HG03280 (cell line): ENCODE data around the gene C6orf62.
A peak's percentile ranks its signal among the peaks of the same experiment; 100 is the strongest.
"Not testable (repeated sequence)": the region's sequence is repeated elsewhere in the genome, so short reads cannot be mapped to it uniquely, and the experiment has no call there.

Experiments
- ATAC-seq: cut with Tn5 transposase; IDR thresholded peaks from one replicate; pipeline ENCODE4 v1.9.1; 2021; ENCODE audit warnings: mild to moderate bottlenecking, moderate library complexity; ENCODE audit not compliant: unreplicated experiment

C6orf62 gene

GRCh38 chr6:24668997-24669361 is 50.0 kb downstream of the C6orf62 start:
- no peak for ATAC-seq

GRCh38 chr6:24668066-24668996 is 50.6 kb downstream of the C6orf62 start:
- ATAC-seq = not testable (repeated sequence)

- peak; percentile 2 for ATAC-seq
These were observed 51.6 kb downstream of the C6orf62 start for GRCh38 chr6:24667378-24667803.

- peak; percentile 96 for ATAC-seq
These were observed 52.1 kb downstream of the C6orf62 start, which contains the start of the genes ACOT13 and TDP2 for GRCh38 chr6:24666641-24667377. ACOT13 (plus strand) TSS chr6:24667077; CDS start chr6:24667264, 187 bp downstream. TDP2 (minus strand) TSS chr6:24666899; CDS start chr6:24666862, 37 bp downstream.

- peak; percentile 28 for ATAC-seq
These were observed 52.8 kb downstream of the C6orf62 start for GRCh38 chr6:24666097-24666640.

GRCh38 chr6:24664046-24664987 is 54.6 kb downstream of the C6orf62 start:
- ATAC-seq = no peak

- no peak for ATAC-seq
These were observed 55.8 kb downstream of the C6orf62 start for GRCh38 chr6:24663189-24663588.

GRCh38 chr6:24662236-24662635 is 56.7 kb downstream of the C6orf62 start:
- no peak for ATAC-seq

- ATAC-seq = not testable (repeated sequence)
These were observed 57.2 kb downstream of the C6orf62 start for GRCh38 chr6:24661759-24662158.

- no peak for ATAC-seq
These were observed 58.8 kb downstream of the C6orf62 start for GRCh38 chr6:24660105-24660504.

- no peak for ATAC-seq
These were observed 59.4 kb downstream of the C6orf62 start for GRCh38 chr6:24659561-24659960.

GRCh38 chr6:24658573-24659560 is 60.1 kb downstream of the C6orf62 start:
- no peak for ATAC-seq

- no peak for ATAC-seq
These were observed 63.7 kb downstream of the C6orf62 start for GRCh38 chr6:24655215-24655614.
